Fibroblast of skin of left quadriceps (primary cell): ENCODE data around the gene IMMP2L.

ENCODE experiments used
- DNase-seq, 2 experiments: peaks; one replicate each; pipeline ENCODE4 v3.0.0-alpha.2; 2013; ENCODE audit warnings: low read depth in 2 of 2

Gene IMMP2L

DNA sequence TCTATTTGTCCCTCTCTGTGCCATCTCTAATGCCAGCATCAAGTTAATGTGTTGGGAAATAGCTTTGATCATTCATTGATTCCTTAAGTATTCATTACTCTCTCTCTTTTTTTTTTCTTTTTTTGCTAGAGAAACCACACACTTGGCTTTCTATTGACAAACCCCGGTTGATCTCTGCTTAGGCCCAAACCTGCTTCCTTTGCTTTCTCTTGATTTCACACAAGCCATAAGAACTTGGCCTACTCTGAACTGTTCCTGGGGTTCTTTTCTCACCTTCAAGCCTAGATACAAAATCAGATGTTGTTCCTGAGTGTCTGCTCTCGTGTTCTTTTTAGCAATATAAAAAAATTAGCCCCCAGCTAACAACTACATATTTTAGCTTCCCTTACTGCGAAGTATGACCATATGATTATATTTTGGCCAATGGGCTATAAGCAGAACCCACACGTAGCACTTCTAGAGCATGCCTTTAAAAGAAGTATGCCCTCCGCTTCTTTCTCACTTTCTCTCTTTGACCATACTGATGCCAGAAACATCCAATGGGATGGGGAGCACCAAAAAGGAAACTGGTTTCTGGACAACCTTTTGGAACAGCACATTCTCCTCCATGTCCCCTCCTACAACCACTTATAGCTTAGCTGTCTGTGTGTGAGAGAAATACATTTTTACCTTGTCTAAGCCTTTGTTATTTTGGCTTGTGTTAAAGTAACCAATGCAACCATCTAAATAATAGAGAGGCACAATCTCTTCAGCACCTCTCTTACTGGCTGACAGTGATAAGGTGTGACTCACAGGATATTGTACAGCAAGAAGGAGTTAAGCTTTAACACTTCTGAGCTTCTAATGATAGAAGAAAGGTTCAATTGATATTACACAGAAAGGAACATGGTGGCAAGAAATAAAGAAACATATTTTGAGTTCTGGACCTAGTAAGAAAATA, 568.0 kb downstream of the IMMP2L start:
- no peak for DNase-seq

DNA sequence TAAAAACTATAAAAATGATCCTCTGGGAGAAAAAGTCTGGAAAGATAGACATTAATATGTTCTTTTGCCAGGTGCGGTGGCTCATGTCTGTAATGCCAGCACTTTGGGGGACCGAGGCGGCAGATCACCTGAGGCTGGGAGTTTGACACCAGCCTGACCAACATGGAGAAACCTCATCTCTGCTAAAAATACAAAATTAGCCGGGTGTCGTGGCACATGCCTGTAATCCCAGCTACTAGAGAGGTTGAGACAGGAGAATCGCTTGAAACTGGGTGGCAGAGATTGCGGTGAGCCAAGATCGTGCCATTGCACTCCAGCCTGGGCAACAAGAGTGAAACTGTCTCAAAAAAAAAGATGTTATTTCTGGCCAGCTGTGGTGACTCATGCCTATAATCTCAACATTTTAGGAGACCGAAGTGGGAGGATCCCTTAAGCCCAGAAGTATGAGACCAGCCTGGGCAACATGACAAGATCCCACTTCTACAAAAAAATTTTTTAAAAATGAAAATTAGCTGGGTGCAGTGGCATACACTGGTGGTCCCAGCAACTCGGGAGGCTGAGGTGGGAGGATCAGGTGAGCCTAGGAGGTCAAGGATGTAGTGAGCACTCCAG, 573.3 kb downstream of the IMMP2L start:
- no peak for DNase-seq

- DNase-seq: no peak
Observed at GRCh38 chr7:110988348-110988747, 573.9 kb downstream of the IMMP2L start.

- no peak for DNase-seq
Observed at GRCh38 chr7:110987127-110987693, 575.1 kb downstream of the IMMP2L start.

- no peak for DNase-seq
Observed at GRCh38 chr7:110983822-110984456, 578.4 kb downstream of the IMMP2L start.

- DNase-seq: peak; percentile 42 to 52
Observed at GRCh38 chr7:110977127-110977737, 585.1 kb downstream of the IMMP2L start.

DNA sequence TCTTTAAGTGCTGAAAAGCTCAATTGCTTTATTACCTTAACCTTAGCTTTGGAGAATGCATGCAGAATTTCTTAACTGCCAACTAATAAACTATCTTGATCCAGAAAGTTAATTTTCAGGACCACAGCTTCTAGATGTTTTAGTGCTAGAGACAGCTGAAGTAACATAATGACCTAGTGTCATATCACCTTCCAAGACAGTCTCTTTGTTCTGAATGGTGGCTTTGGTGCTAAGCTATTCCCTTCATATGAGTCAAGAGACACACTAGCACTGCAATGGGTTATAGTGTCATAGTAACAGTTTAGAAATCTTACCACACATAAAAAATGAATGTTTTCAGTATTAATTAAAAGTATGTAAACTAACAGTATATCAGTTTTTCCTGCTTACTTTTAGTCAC, 586.8 kb downstream of the IMMP2L start:
- no peak for DNase-seq

DNA sequence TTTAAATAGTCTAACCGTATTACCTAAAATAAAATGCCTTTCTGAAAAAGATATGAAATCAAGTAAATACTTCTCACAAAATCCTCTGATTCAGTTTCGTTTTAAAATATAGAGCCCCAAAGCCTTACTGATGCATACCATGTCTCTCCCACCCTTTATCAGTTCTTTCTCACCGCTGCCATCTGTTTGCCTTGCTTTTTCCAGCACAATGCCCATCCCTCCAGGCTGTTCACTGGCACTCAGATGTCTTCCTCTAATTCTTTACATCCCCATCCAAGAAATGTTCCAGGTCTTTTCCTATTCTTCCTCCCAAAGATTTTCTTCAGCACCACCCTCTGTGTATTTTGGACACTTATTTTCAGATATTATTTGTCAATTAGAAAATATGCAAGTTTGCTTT, 587.9 kb downstream of the IMMP2L start:
- no peak for DNase-seq

DNA sequence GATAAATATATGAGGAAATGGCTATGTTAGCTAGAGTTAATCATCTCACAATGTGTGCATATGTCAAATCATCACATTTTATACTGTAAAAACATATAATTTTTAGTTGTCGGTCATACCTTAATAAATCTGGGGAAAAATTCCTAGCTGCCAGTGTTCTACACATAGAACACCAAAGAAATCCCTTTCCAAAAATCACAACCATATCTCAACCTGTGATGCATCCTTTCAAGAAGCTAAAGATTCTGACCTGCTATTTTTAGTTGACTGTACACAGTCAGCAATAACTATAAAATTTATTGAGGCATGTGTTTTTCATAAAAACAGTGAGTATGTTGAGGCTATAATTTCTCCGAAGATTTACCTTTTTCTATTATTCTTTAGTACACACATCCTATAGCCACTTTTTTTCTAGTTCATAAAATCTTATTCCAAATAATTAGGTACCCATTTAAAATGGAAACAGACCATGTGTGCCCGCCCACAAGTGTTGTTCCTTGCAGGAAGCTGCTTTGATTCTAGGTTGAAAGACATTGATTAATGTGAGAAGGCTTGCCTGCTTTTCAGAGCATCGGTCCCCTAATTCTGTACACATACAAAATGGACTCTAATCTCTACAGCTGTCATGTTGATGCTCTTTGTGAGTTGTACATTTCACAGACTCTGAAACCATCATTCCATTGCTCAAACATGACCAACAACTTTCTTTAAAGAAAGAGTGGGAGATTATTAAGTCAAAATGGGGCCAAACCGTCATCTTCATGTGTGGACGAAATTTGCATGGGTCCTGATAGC, 588.9 kb downstream of the IMMP2L start:
- peak; percentile 41 to 48 for DNase-seq

DNA sequence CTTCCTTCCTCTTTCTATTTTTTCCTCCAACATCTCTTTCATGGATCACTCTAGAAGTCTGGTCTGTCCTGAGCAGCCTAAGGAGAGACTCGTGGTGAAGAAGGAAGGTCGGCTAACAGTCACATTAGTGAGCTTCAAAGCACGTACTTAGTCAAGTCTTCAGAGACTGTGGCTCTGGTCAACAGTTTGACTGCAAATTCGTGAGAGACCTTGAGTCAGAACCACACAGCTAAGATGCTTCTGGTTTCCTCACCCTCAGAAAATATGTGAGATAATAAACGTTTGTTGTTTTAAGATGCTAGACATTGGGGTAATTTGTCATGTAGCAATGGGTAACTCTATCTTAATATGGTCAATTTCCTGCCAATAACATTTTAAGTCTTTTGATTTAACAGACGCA, 597.5 kb downstream of the IMMP2L start:
- no peak for DNase-seq

GRCh38 chr7:110962826-110963225, 599.5 kb downstream of the IMMP2L start:
- no peak for DNase-seq

- no peak for DNase-seq
Observed at GRCh38 chr7:110962374-110962773, 599.9 kb downstream of the IMMP2L start.

GRCh38 chr7:110960811-110961210, 601.5 kb downstream of the IMMP2L start:
- DNase-seq: no peak

DNA sequence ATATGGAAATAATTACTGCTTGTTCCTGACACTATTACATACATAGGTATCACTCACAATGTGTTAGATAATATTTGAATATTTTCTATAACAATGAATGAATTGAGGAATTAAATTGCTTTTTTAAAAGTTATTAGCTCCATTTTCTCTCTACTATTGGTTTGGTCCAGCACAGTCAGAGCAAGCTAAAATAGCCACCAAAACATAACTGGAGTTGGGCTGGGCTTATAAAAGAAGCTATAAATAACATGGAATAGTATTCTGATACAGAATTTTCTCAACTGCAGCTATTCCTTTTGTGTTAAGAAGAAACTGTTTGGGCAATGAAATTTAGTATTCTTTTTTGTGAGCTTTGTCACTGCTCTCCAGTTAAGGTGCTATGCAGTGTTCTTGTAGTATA, 614.0 kb downstream of the IMMP2L start:
- DNase-seq: no peak

- no peak for DNase-seq
Observed at GRCh38 chr7:110947408-110947807, 614.9 kb downstream of the IMMP2L start.

GRCh38 chr7:110944966-110945644, 617.2 kb downstream of the IMMP2L start:
- no peak for DNase-seq

DNA sequence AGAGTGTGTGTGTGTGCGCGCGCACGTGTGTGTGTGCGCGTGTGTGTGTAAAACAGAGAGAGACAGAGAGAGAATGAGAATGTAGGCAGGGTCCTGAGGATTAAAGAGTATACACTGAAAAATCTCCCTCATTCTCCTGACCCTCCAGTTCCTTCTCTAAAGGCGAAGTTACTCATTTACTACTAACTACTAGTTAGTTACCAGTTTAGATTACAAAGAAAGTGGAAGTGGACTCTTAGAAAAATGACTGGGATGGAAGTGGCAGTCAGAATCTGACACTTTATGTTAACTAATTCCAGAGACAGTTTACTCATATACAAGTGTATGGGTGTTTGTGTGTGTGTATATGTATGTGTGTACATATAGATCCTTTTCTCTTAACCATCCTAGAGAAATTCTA, 617.8 kb downstream of the IMMP2L start:
- DNase-seq: no peak

- peak; percentile 81 for DNase-seq
Observed at GRCh38 chr7:110943701-110944345, 618.5 kb downstream of the IMMP2L start.

DNA sequence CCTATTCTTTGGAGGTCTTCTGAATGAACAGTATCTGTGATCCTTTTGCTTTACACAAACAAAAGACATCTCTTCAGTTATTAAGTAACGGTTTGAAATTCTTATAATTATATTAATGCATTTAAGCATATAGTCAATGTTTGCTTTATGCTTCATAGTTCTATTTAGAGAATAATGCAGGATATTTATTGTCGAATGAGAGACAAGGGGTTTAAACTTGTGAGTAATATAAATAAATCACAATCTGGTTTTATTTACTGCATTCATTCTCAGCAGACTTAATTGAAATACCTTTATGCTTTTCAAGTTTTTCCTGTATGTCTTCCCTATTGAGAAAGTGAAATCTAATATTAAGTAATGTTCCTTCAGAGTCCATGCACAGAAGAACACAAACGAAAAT, 620.9 kb downstream of the IMMP2L start:
- DNase-seq: no peak

DNA sequence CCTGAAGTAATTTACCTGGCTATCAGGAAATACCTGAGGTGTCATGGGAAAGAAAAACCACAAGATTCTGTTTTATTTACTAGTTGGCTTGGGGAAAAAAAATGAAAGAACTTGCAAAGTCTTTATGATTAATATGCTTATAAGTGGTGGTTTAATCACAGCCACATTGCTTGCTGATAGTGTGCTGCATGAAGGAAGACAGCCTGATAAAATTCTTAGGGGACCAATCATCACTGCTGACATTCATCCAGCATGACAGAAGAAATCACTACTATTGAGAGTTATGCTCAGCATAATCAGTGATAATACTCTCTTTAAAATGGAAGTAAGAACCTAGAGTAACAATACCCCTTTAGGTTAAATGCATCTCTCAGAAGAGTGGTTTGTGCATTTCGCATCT, 621.5 kb downstream of the IMMP2L start:
- DNase-seq: no peak
